HepG2 (cell line): ENCODE results near the gene PPY. TPM values are rescaled to one million over a fixed set of nuclear protein-coding genes. Genes with fewer than 3 reads are reported as not detected.

Experiments used
- CTCF ChIP-seq: sonication (generic); formaldehyde crosslinking; IDR thresholded peaks from 2 replicates; pipeline ENCODE4 v1.5.0; 2020; ENCODE audit warnings: mild to moderate bottlenecking, missing genetic modification reagents, moderate library complexity
- EZH2 ChIP-seq: conservative IDR thresholded peaks from 2 replicates; pipeline ENCODE4 v1.6.1; 2012; ENCODE audit warnings: mild to moderate bottlenecking, low read depth, low read length, moderate library complexity
- KDM5B ChIP-seq: sonication (generic); formaldehyde crosslinking; IDR thresholded peaks from 2 replicates; pipeline ENCODE4 v1.4.0; 2020; ENCODE audit warnings: missing genetic modification reagents, mild to moderate bottlenecking, borderline replicate concordance
- MAX ChIP-seq: IDR thresholded peaks from 2 replicates; pipeline ENCODE4 v1.6.1; 2012; ENCODE audit warnings: inconsistent platforms
- MXD1 ChIP-seq: sonication (generic); formaldehyde crosslinking; IDR thresholded peaks from 2 replicates; pipeline ENCODE4 v1.4.0; 2020; ENCODE audit warnings: mild to moderate bottlenecking, missing genetic modification reagents
- PRDM10 ChIP-seq: sonication (generic); formaldehyde crosslinking; IDR thresholded peaks from 2 replicates; pipeline ENCODE4 v1.4.0; 2020; ENCODE audit warnings: low read depth, missing genetic modification reagents
- ZNF274 ChIP-seq: sonication (generic); formaldehyde crosslinking; IDR thresholded peaks from 2 replicates; pipeline ENCODE4 v1.5.1; 2020; ENCODE audit warnings: mild to moderate bottlenecking, missing genetic modification reagents
- ZNF446 ChIP-seq: sonication (generic); formaldehyde crosslinking; IDR thresholded peaks from 2 replicates; pipeline ENCODE4 v1.5.0; 2020; ENCODE audit warnings: mild to moderate bottlenecking, missing genetic modification reagents
- ZNF619 ChIP-seq: sonication (generic); formaldehyde crosslinking; IDR thresholded peaks from 2 replicates; pipeline ENCODE4 v1.4.0; 2020; ENCODE audit warnings: mild to moderate bottlenecking, missing genetic modification reagents
- polyA plus RNA-seq, 8 experiments: library from polyadenylated mRNA; depleted of rRNA in 3 of 8; stranded (reverse) in 7 of 8; unstranded in 1 of 8; fragments of >200 nt; fragmentation: Illumina TruSeq in 4 of 8; extraction: Trizol in 4 of 8; gene quantifications; 2 replicates each; pipeline versions ENCODE4 v1.2.1 to v1.2.3, GENCODE V29; 2011 to 2016; ENCODE audit warnings: low read depth in 4 of 8, missing spikeins in 1 of 8, mixed read lengths in 1 of 8; ENCODE audit not compliant: insufficient read depth in 1 of 8
- total RNA-seq, 5 experiments: library from RNA; depleted of rRNA; stranded (reverse); fragments of >200 nt; fragmentation: Illumina TruSeq; extraction: Trizol; gene quantifications; 2 replicates each; pipeline ENCODE4 v1.2.3, GENCODE V29; 2016; ENCODE audit warnings: low read depth in 1 of 5

PPY gene
- total and polyA plus RNA-seq, 2 of the 13 experiments (the other 11 are each of a cell fraction or from before 2014, with no cell fraction given) = not detected

GRCh38 chr17:43907425-43907981 is 34.8 kb downstream of the PPY start, which contains the start of gene MPP2 (continued):
- TF ChIP-seq ZNF274 (0 out of 2 replicates have a peak, but pooled peaks have one; percentile 62), KDM5B (CRISPR knock-in tag) (0 out of 2 replicates have a peak, but pooled peaks have one; percentile 31), PRDM10 (CRISPR knock-in tag) (no peak), MAX (0 out of 2 replicates have a peak, but pooled peaks have one; percentile 28), EZH2 (peak; percentile 91), CTCF (CRISPR knock-in tag) (peak; percentile 56), ZNF619 (no peak), MXD1 (CRISPR knock-in tag) (peak; percentile 28; the same call in 1 of the 2 replicates), ZNF446 (CRISPR knock-in tag) (0 out of 2 replicates have a peak, but pooled peaks have one; percentile 17)
